Caki2 (cell line): Measurements from ENCODE around the gene WARS2. TPM values are rescaled to one million over a fixed set of nuclear protein-coding genes. Genes with fewer than 3 reads are reported as not detected.
"Not testable (repeated sequence)": the region's sequence is repeated elsewhere in the genome, so short reads cannot be mapped to it uniquely, and the experiment has no call there.

Source experiments
- DNase-seq: peaks from one replicate; pipeline ENCODE4 v3.0.0-alpha.2; 2015; ENCODE audit warnings: low read depth
- in situ Hi-C: cut with HindIII; loops from 2 replicates; pipeline ENCODE4 v1.10.0; 2016; ENCODE audit warnings: low sequenced_read_pairs, low pct_unique_long_range_greater_than_20kb, mixed read lengths
- total RNA-seq: library from RNA; depleted of rRNA; stranded (reverse); fragments of >200 nt; shearing (Covaris generic); gene quantifications from 2 replicates; pipeline ENCODE4 v1.2.3, GENCODE V29; 2014; ENCODE audit warnings: low replicate concordance; rRNA removed

Gene WARS2
- 7.1 and 9.5 TPM in 2 replicates for total RNA-seq

DNA sequence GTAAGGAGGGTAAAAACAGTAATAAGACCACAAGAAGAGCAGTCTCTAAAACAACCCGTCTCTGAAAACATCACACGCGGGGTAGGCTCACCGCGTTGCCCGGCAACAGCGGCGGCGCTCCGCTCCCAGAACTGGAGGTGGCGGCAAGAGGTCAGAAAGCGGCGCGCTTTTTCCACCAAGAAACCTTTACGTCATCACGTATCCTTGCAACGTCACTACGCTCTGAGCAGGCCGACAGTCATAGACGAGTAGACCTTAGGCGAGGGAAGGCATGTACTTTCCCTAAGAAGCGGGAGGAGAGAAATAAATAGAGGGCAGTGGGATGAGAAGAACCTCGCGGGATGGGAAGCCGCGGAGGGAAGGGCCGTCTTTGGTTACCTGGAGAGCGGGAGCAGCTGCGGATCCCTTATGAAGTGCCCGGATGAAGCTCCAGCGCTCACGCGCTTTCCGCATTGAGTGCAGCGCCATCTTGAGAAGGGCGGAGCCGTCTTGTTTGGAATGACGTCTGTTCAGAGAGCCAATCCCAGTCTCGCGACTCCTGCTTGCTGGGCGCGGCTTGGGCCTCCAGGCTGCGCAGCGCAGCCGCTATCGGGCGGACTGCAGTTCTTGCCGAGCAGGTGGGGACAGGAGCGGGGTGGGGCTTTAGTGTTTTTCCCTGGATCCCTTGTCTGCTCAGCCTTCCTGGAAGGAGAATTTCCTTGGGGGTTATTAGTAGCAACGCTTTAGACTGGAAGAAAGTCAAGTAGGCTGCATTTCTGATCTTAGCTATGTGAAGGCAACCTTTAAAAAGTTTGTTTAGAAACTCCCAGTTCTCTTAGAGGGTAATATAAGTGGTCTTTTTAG, at the start of gene WARS2:
TSS of gene WARS2 (minus strand) at position 477 of the 843 bp plus-strand sequence. CDS start at position 468, 9 bp downstream.
- in situ Hi-C loops = no loop called here
- DNase-seq = peak; percentile 96

DNA sequence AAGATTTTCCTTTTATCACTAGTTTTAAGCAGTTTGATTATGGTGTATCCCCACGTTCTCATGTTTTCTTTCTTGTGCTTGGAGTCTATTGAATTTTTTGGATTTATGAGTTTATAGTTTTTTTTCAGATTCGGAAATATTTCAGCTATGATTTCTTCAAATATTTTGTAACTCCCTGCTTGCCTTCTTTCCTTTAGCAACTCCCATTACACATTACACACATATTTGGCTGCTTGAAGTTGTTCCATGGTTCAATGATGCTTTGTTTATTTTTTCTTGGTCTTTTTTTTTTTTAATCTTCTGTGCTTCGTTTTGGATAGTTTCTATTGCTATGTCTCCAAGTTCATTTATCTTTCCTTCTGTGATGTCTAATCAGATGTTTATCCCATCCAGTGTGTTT, 48.5 kb upstream of the WARS2 start:
- DNase-seq = no peak
- in situ Hi-C loops = no loop called here

DNA sequence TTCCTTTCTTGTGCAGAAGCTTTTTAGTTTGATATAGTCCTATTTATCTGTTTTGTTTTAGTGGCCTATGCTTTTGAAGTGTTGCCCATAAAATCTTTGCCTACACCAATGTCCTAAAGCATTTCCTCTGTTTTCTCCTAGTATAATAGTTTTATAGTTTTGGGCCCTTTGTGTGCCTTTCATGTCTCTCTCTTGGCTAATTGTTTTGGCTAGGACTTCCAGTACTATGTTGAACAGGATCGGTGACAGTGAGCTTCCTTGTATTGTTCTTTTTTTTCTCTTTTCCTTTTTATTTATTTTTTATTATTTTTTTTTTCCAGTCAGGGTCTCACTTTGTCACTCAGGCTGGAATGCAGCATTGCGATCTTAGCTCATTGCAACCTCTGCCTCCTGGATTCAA, 47.0 kb upstream of the WARS2 start:
- DNase-seq = no peak
- in situ Hi-C loops = no loop called here

DNA sequence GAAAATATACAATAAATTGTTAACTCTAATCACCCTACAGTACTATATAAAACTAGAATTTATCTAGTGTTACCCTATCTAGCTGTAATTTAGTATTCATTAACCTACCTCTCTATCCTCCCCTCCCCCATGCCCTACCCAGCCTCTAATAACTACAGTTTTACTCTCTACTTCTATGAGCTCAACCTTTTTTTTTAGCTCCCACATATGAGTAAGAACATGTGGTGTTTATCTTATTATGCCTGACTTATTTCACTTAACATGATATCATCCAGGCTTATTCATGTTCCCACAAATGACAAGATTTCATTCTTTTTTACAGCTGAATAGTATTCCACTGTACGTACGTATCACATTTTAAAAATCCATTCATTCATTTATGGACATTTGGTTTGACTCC, 46.0 kb upstream of the WARS2 start:
- peak; percentile 3 for DNase-seq
- in situ Hi-C loops = no loop called here

DNA sequence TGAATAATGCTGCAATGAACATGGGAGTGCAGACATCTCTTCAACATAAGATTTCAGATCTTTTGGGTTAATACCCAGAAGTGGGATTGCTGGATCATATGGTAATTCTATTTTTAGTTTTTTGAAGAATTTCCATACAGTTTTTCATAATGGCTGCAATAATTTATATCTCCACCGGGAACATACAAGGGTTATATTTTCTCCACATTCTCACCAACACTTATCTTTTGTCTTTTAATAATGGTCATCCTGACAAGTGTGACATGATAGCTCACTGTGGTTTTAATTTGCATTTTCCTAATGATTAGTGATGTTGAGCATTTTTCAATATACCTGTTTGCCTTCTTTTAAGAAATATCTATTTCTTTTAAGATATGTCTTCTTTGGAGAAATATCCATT, 44.5 kb upstream of the WARS2 start:
- no peak for DNase-seq
- in situ Hi-C loops = no loop called here

DNA sequence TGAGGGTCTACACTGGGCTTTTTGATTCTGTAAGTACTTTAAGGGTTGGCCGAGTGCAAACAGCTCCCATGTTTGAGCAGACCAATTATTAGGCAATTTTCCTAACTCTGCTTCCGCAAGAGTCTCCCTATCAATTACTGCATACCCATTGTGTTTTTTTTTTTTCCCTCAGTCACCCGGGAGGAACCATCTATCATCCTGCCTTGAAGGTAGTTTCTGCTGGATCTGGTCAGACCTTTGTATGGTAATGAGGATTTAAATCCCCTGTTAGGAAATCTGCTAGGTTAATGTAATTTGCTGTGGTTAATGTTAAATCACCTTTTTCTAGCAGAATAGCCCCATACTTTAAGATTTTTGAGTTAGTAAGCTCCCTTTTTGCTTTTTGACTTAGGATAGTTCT, 40.8 kb upstream of the WARS2 start:
- no peak for DNase-seq
- in situ Hi-C loops = no loop called here

DNA sequence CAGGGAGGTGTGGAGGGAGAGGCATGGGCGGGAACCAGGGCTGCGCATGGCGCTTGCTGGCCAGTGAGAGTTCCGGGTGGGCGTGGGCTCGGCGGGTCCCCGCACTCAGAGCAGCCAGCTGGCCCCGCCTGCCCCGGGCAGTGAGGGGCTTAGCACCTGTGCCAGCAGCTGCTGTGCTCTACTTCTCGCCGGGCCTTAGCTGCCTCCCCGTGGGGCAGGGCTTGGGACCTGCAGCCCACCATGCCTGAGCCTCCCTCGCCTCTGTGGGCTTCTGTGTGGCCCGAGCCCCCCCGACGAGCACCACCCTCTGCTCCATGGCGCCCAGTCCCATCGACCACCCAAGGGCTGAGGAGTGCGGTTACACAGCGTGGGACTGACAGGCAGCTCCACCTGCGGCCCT, 38.6 kb upstream of the WARS2 start:
- no peak for DNase-seq
- in situ Hi-C loops = no loop called here

DNA sequence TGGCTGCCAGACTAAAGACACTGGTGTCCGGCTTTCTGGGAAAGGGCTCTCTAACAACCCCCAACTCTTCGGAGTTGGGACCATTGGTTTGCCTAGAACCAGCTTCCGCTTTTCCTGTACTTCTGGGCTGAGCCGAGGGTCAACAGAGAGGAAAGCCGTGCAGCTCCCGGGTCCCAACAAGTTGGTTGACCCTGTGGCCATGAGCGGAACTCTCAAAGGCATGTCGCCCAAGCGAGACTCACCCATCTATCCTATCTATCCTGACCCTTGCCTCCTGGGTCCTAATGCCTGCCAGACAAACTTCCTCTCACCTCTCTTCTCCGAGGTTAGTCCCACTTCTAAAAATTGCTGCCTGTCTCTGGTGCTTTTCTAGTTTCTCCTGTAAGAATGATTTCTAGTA, 32.5 kb upstream of the WARS2 start:
- DNase-seq, in situ Hi-C loops: not testable (repeated sequence)

DNA sequence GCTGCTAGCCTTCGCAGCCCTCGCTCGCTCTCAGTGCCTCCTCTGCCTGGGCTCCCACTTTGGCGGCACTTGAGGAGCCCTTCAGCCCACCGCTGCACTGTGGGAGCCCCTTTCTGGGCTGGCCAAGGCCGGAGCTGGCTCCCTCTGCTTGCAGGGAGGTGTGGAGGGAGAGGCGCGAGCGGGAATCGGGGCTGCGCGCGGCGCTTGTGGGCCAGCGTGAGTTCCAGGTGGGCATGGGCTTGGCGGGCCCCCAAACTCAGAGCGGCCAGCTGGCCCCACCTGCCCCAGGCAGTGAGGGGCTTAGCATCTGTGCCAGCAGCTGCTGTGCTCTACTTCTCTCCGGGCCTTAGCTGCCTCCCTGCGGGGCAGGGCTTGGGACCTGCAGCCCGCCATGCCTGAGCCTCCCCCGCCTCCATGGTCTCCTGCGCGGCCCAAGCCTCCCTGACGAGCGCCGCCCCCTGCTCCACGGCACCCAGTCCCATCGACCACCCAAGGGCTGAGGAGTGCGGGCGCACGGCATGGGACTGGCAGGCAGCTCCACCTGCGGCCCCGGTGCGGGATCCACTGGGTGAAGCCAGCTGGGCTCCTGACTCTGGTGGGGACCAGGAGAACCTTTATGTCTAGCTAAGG, 31.0 kb upstream of the WARS2 start:
- DNase-seq, in situ Hi-C loops: not testable (repeated sequence)

DNA sequence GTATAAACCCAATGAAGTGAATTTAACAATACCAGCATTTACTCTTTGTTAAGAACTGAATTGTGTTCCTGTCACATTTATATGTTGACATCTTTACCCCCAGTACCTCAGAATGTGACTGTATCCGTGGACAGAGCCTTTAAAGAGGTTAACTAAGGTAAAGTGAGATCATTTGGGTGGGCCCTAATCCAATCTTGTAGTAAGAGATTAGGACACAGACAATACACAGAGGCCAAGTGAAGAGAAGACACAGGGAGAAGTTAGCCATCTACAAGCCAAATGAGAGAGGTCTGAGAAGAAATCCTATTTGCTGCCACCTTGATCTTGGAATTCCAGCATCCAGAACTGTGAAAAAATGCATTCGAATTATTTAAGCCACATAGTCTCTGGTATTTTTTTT, 22.9 kb upstream of the WARS2 start:
- in situ Hi-C loops = no loop called here
- DNase-seq = no peak

DNA sequence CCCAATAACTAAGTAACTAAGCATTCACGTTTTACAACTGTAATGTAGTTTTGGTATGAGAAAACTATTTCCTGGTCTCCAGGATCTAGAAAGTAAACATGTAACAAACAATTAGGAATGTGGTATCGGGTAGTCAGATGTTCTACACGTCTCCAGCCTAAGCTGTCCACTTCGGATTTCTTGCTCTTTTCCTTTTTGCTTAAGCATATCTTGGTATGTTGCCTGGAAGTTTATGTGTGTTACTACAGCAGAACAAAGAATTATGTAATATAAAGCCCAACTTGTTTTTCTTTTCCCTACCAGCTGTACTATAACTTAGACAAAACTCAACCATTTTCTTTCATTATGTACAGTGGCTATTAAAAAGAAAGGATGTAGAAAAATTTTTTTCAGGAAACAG, 20.4 kb upstream of the WARS2 start:
- in situ Hi-C loops = no loop called here
- DNase-seq = no peak

DNA sequence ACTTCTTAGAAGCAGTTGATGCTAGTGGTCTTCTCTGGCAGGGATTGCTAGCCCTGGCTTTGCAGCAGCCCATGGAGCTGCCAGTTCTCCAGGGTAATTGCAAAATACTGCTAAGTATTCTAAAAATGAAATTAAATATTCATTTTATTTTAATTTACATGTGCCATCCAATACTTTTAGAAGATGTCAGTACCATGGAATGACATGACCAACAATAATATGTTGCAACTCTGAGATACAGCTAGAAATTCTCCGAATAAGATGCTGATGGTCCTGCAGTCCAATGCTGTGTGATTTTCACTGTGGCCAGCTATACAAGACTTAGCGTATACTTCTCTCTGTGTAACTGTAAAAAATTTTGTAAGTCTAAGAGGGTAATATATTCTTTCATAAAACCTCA, 20.0 kb upstream of the WARS2 start:
- in situ Hi-C loops = no loop called here

DNA sequence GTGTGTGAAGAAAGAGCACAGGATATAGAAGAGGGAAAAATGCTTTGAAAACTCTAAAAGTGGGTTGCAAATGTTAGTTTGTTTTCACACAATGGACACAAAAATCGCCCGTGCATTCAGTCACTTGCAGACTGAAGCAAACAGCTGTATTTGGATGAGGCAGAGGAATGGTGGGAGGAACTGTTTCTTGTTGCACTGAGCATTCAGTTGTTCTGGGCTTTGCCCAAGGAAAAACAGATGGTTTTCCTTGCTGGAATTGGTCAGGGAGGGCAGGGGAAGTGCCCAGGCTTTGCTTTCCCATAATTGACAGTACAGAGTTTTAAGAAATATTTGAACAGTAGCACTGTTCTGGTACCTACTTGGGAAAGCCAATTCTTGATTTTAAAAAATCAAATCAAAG, 19.5 kb upstream of the WARS2 start:
- in situ Hi-C loops = no loop called here
- DNase-seq = no peak

More for the DNA sequence above, 20.0 kb upstream of the WARS2 start:
- no peak for DNase-seq

DNA sequence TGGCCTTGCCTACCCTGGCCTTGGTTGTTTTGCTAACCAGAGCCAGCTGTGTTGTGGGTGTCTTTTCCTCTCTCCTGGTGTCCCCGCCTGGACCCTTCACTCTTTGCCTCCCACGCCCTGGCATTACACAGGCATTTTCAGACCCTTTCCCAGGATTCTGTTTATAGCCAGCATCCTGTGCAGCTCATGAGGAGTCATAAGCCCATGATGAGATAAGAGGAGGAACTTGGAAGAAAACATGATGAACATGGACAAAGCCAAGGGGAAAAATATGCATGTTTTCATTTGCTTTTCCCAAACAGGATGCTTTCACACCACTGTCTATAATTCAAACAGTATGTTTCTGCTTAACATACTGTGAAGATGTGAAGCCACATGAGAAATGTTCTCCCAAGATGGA, 18.7 kb upstream of the WARS2 start:
- DNase-seq = no peak
- in situ Hi-C loops = no loop called here

DNA sequence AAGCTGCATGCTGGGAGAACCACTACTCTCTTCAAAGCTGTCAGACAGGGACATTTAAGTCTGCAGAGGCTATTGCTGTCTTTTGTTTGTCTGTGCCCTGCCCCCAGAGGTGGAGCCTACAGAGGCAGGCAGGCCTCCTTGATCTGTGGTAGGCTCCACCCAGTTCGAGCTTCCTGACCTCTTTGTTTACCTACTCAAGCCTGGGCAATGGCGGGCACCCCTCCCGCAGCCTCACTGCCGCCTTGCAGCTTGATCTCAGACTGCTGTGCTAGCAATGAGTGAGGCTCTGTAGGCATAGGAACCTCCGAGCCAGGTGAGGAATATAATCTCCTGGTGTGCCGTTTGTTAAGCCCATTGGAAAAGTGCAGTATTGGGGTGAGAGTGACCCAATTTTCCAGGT, 16.3 kb upstream of the WARS2 start:
- DNase-seq = not testable (repeated sequence)

DNA sequence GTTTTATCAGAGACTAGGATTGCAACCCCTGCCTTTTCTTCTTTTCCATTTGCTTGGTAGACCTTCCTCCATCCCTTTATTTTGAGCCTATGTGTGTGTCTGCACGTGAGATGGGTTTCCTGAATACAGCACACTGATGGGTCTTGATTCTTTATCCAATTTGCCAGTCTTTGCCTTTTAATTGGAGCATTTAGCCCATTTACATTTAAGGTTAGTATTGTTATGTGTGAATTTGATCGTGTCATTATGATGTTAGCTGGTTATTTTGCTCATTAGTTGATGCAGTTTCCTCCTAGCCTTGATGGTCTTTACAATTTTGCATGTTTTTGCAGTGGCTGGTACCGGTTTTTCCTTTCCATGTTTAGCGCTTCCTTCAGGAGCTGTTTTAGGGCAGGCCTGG, 14.6 kb upstream of the WARS2 start:
- DNase-seq, in situ Hi-C loops: not testable (repeated sequence)

More for the DNA sequence above, 16.3 kb upstream of the WARS2 start:
- in situ Hi-C loops = not testable (repeated sequence)

DNA sequence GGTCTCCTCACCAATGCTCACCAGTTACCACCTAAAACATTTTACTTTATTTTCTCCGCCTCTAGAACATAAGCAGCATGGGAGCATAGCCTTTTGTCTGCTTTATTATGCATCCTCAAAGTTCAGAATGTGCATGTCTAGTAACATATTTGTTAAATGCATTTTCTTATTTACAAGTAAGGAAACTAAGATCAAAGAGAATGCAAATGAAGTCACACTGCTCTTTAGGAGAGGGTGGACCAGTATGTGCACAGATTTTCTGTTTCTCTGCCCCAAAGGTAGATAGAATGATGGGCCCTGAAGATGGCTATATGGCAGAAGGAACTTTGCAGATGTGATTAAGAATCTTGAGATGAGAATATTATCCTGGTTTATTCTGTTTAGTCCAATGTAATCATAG, 9.7 kb upstream of the WARS2 start:
- DNase-seq = no peak
- in situ Hi-C loops = no loop called here

DNA sequence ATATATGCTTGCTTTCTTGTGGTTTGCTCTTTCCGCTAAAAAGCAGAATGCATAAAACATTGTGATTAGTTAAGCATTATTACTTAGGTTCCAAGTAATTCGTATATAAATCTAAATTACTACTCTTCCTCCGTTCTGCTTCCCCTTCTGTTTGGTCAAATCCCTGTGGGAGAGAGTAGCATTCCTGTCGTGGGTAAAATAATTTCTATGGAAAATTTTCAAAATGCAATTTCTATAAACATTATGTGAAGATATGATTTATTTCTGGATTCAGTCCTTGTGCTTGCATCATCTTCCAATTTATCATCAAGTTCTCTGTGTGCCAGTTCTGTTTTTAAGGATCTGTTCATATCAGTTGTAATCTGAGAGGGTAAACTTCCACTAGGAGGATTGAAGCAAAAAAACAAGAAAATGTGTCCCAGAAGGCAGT, 7.2 kb upstream of the WARS2 start:
- in situ Hi-C loops = no loop called here

DNA sequence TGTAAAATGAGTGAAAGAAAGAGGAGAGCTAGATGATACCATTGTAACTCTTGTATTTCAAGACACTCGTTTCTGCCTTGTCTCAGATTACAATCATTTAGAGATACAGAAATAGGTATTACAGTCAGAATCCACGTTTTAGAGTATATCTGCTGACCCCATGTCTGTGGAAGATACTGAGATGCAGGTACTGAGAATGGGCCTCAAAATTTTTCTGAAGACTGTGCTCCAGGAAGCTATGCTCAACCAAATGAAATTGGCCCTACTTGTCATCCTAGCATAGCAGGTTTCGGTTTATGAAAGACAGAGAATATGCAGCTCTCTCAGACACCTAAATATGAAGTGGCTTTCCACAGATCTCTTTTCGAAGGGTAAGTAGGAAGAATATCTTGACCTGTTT, 6.0 kb upstream of the WARS2 start:
- in situ Hi-C loops = no loop called here
- no peak for DNase-seq

More for the DNA sequence above, 7.2 kb upstream of the WARS2 start:
- no peak for DNase-seq

DNA sequence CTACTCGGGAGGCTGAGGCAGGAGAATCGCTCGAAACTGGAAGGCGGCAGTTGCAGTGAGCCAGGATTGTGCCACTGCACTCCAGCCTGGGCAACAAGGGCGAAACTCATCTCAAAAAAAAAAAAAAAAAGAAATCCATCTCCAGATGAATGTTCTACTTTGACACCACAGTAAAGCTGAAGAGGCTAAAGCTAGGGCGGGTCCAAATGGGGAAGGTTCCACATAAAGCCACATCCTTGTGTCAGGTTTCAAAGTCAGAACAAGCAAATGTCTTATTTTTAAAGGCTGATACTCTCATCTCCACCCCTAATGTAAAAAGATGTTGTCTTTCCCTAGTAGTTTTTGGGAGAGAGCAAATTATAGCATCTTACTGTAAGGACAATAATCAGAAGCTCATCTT, 4.4 kb upstream of the WARS2 start:
- DNase-seq = no peak
- in situ Hi-C loops = no loop called here
